ENCODE results near the gene CNTNAP2. TPM values are rescaled to one million over a fixed set of nuclear protein-coding genes. Genes with fewer than 3 reads are reported as not detected.

CNTNAP2 gene
- polyA plus RNA-seq, 1 donor = 6.1 TPM

DNA sequence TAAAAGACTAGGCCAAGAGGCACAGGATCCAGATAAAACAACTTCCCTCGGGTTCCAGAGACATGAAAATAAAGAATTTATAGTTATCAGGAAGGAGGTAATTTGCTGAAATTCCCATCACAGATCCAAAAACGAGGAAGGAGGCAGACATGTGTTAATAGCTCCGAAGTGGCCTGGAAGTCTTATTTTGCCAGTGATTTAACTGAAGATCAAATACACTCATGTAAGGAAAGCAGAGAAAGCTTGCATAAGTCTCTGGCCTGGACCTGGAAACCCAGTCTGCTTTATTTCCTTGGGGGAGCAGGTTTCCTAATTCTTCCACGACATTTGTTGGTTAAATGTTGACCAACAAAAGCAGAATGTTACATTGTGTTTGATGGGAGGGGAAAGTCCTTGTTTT lies 1975.3 kb downstream of the CNTNAP2 start:
- DNase-seq (ENCODE audit: low read depth) = no peak

DNA sequence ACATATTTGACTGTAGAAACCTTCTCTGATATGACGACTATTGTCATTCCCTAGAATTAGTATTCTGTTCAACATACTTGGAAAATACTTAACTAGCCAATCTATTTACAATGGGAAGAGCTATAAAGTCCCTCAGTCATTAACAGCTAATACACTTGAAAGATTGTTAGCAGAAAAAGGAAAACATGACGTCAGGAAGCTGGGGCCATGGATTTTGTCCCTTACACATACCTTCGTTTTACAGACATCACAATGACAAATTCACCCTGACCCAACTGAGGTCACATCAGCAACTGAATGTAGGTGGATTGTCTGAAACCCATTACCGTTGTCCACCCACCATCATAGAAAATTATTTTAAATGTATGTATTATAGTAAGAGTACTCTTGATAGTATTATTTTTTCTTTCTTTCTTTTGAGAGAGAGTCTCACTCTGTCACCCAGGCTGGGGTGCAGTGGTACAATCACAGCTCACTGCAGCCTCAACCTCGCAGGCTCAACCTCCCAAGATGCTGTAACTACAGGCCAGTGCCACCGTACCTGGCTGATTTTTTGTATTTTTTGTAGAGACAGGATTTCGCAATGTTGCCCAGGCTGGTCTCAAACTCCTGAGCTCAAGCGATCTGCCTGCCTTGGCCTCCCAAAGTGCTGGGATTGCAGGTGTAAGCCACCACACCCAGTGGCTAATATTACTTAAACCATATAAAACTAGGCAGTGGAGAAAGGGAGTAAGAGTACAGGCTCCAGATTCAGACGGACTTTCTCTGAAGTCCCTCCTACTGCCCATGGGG lies 1977.0 kb downstream of the CNTNAP2 start:
- DNase-seq (ENCODE audit: low read depth) = no peak

DNA sequence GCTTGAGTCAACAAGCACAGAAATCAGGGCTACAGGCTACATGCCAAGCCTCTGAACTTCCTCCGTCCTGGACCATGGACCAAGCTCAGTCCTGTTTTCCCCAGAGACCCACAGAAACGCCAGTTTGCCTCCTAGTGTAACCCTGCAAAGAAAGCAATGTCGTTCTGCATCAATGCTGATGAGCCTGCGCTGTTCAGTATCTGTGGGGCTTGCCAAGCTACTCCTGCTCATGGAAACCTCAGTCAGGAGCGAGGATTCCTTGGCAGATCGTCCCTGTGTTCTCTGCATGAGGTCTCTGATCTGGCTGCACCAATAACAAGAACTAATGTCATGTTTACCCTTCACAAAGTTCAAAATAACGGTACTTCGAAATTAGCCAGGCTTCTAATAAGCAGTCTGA lies 1978.5 kb downstream of the CNTNAP2 start:
- DNase-seq (ENCODE audit: low read depth) = no peak

DNA sequence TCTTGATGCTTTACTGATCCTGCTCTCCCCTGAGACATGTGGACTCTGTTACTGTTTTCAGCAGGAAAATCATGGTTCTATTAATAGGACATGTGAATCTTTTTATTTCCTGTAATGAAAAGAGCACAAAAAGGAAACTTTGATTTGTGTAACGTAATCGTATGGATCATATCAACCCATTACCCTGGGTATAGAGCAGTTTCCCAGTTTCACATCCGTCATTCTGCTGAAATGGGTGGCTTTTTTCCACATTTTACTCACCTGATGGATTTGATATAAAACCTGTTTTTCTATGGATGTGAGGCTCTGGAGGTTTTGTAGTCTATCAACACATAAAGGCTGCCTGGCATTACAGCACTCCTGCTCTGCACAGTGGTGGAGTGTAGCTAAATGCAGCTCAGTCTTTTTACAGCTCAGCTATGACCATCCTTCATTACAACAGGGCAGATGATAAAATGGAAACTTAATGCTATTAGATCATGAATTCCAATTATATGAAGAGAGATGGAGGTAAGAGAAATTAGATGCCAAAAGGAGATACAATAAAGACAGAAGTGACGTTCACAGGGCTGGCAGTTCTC lies 1987.6 kb downstream of the CNTNAP2 start:
- DNase-seq (ENCODE audit: low read depth) = no peak

DNA sequence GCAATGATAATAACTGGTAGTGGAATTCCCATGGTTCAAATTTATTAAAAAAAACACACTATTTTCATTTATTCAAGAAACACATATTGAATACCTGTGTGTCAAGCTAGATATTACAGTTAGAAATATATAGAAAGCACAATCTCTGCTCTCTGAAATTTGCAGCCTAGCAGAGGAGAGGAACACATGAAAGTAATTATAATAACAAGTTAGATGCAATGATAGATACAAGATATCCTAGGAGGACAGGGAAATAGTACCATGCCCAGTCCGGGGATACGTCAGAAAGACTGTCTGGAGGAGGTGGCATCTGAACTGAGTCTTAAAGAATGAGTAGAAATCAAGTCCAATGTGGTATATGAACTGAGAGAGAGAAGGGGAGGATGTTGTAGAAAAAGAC lies 1988.3 kb downstream of the CNTNAP2 start:
- no peak for DNase-seq (ENCODE audit: low read depth)

DNA sequence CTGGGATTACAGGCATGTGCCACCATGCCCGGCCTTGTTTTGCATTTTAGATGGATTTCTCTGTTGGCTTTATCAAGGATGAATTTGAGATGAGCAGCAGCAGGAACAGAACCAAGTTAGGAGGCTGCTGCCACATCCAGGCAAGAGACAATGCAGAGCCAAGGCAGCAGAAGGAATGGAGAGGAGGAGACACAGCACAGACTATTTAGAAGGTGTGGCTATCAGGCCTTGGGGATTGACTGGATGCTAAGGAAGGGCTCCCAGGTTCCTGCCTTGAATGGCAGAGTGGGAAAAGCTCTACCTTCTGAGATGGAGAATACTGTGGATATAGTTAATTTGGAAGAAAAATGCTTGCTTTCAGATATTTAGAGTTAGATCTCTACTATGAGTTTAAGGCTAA lies 1989.3 kb downstream of the CNTNAP2 start:
- DNase-seq (ENCODE audit: low read depth) = no peak

DNA sequence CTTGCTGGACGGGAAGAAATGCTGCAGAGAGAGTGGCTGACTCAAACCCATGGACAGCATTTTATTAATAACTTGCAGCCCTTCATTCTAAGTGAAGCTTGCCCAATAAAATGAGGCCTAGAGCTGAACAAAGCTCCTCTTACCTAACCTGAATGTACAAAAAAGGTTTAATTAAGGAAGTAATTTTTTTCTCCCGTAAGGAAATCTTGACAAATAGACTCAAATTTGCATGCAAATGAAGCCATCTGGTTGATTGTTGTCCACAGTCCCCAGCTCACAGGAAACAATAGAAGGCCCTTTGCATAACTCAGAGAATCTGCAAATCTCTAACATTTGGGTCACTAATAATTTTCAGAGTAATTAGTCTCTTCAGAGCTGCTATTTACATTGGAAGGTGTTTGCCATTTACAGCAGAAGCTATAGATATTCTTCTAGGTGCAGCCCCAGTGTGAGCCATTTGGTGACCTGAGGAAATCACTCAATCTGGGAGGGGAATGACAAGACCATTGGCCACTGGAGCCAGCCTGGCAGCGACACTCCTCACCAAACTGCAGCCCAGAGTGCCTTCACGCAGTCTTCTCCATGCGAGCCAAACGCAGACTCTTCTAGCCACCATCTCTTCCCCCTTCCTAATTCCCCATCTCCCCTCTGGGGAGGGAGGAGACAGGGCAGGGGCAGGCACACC lies 1991.0 kb downstream of the CNTNAP2 start:
- no peak for DNase-seq (ENCODE audit: low read depth)

DNA sequence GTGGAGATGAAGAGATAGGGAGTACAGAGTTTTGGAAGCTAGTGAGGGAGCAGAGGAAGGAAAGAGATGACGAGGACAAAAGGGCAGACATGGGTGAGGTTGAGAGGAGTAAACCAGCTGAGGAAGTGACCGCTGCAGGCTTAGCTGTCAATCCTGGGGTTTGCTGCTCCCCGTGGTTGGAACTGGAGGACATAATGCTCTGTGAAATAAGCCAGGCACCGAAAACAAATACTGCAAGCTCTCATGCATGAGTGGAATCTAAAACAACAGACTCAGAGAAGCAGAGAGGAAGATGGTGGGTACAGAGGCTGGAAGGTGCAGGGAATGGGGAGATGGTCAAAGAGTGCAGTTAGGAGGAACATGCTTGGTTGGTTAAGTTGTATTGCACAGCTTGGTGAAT lies 1991.8 kb downstream of the CNTNAP2 start:
- no peak for DNase-seq (ENCODE audit: low read depth)

DNA sequence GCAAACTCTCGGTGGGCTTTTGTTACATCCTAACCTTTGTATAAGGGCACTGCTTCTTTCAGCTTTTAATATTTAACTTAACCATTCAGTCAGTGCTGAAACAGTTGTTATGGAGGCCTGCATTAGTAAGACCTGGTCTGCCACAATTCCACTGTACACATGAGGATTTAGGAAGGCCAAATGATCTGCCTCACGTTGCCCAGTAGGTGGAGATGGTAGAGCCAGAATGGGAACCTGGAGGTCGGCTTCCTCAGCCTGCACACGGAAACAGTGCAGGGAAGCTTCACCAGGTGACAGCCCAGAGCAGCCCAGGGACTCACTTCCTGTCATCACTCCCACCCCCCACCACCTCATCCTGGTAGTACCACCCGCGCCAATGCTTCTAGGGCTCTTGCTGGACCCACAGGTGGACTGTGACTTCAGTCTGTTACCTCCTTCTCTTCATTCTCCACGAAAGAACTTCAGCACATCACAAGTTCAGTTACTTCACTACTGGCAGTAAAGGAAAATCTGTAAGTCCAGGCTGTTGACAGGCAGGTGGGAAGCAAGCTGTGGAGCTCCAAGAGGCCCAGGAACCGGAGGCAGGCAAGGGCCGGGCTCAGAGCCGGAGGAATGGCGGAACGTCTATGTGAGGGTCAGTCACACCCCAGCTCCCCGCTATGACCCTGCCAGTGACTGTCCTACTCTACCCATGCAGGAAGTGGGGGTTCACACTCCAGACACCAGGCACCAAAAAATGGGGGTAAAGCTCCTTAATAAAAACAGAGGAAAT lies 1993.7 kb downstream of the CNTNAP2 start:
- no peak for DNase-seq (ENCODE audit: low read depth)

DNA sequence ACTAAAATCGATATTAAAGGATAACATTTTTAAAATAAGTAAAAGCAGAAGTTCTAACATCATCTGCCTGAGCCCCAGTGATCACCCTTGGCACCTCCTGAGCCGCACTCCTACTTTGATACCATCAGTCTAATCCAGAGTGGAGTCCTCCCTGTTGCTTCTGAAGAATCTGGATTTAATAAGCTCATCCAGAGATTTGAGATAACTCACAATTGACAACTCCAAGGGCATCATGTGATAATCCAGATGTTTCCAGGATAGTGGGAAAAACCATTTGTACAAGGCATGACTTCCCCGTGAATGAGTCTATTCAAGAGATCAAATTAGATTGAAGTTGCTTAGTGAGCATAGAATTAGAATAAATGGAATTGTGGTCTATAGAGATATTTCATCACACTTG lies 1998.2 kb downstream of the CNTNAP2 start:
- DNase-seq (ENCODE audit: low read depth) = no peak

DNA sequence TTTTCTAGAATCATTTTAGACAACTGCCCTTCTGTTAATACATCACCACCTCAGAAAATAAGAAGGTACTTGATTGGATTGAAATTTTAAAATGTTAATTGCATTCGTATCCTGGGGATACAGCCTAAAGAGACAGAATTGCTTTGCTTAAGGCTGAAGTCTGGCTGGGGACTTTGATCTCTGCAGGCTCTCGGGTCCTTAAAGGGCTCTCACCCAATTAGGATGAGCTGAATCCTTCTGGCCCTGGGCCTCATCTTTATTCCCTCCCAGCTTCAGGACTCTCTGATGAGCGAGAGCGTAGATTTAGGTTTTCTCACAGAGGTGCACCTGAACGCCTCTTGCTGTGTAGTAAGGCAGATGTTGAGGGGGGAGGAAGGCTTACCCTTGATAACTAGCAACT lies 1998.7 kb downstream of the CNTNAP2 start:
- DNase-seq (ENCODE audit: low read depth) = no peak

DNA sequence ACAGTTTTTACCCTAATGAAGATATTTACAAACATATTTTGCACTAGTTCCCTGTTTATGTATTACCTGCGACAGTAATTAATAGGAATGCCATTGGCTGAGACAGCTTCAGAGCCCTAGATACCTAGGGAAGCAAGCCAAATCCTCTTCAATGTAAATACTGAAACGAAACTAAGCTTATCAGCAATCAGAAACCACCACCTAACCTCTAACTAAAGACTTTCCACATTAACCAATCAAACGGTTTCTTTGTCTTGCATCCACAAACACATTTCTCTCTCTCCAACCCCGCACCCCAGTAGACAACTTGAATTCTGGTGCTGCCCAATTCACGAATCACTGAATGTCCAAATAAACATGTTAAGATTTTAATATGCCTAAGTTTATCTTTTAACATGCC lies 1999.6 kb downstream of the CNTNAP2 start:
- DNase-seq (ENCODE audit: low read depth) = no peak

DNA sequence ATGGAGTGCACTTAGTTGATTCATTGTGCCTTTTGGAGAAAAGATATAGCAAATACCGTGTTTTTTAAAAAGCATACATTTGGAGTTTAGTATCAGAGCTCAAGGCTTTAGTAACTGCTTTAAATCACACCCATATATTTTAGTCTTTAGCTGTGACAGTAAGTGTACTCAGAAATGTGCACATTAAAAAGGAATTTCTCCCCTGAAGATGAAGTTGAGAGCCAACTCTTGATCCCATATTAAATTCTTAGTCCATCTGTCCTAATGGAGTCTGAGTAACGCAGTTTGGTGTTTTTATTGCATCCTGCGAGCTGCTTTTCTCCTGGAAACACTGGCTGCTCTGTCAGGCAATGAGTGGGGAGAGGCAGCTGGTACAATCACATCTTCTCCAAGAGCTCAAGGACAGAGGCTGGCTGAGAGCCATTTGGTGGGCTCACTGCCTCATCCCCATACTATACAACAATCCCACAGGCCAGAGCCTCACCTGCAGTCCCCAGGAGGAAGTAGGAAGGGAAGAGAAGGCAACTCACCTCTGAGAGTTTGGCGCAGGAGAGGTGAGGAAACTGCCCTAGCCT lies 2000.3 kb downstream of the CNTNAP2 start:
- DNase-seq (ENCODE audit: low read depth) = no peak

DNA sequence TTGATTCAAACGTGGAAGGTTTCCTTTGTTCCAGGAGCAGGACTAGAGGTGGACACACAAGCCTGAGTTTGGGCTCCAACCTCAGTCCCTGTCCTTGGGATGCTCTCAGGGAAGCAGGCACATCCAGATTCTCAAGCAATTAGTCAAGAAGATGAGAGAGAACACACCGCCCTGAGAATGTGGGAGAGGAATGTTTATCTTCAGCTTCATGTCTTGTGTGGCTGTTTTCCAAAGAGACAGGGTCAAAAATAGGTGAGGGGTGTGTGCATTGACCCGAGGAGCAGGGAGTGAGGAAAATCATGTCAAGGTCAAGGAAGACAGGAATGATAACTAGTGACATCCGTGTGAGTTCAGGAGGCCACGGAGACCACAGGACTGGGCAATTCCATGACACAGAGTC lies 2001.8 kb downstream of the CNTNAP2 start:
- no peak for DNase-seq (ENCODE audit: low read depth)

DNA sequence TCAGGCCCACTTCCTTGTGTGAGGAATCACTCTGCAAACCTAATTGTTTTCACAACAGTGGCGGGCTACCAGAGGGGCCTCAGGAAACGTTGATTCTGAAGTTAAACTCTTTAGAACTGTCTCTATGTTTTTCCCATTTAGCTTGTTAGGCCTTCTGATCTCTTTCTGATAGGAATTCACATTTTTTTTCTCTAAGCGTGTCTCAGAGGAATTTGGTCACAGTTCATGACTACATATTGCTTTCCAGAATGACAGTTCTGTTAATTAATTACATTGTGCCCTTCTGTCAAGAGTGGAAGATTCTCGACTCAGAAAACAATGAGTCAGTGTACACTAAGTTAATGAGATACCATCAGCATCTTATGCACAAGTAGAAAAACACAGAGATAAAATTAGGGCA lies 2004.8 kb downstream of the CNTNAP2 start:
- no peak for DNase-seq (ENCODE audit: low read depth)

DNA sequence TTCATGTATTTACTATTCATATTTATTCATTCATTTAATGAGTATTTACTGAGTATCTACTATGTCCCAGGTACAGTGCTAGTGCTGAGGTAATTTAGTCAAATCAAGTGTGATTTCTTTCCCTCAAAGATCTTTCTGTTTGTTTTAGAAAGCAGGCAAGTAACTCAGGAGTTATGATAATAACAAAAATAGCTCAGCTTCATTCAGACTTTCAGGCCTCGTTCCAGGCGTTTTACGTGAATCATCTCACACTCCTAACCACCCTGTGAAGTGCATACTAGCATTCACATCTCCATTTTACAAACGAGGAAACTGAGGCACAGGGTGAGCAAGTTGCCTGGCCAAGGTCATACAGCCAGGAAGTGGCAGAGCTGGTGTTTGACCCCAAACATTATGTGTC lies 2005.2 kb downstream of the CNTNAP2 start:
- DNase-seq (ENCODE audit: low read depth) = no peak

DNA sequence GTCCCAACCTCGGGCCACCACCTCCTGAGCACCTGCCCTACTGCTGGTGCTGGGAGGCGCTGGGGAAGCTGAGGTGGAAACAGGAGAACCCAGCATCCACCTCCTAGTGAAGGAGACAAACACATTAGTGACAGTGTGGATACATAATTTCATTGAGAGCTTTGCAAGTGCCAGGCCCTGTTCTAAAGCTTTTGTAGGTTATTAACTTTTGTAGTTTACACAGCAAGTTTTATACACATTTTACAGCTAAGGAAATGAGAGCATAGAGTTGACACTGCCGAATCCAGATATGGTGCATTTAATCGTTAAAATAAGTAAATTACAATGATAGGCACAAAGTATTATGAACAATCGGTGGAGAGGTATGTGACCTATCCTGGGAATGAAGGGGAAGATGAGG lies 2007.9 kb downstream of the CNTNAP2 start:
- no peak for DNase-seq (ENCODE audit: low read depth)

DNA sequence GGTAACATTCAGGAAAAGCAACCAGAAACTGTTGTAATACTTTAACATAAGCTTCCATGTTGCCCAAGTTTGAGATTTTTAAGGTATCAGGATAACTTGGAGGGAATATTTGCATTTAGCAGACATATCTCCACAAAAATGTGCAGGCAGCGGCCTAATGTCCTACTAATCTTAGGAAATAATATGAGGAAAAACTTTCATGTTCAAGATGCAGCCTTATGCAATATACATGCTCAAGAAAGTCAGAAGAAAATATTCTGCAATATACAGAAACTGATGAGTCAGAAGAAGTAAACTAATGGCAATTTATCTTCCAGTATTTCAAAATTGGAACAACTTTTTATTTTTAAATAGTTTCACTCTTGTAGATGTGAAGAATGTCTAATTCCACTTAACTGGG lies 2010.8 kb downstream of the CNTNAP2 start:
- DNase-seq (ENCODE audit: low read depth) = no peak

DNA sequence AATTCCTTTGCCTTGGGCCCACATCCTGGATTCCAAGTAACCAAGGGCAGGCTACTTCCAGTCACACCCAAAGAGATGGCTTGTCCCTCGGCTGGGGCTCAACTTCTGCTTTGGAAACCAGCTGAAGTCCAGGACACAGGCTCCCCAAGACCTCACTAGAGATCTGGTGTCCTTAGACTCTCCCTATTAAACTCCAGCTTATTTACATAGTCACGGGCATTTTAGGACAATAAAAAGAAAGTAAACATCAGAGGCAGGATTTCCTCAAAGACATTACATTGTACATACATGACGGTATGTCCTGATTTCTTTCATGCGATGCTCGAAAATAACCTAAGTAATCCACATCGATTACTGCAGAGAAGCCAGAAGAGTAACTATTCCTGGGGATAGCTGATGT lies 2012.4 kb downstream of the CNTNAP2 start:
- no peak for DNase-seq (ENCODE audit: low read depth)

DNA sequence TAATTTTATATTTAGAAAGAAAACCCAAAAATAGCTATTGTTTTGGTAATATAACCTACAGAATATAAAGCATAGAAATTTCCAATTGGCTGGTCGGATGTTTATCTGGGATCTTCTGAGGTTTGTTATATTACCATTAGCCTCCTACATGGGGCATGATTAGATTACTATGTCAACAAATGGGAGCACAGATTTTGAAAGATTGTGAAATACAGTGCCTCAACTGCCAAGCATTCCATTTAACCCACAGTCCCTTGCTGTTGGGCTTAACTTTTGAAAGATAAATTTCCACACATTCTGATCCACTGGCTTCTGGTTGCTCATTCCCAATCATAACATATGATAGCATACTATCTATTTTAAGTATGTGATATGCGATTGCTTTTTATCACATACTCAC lies 2018.5 kb downstream of the CNTNAP2 start:
- no peak for DNase-seq (ENCODE audit: low read depth)

DNA sequence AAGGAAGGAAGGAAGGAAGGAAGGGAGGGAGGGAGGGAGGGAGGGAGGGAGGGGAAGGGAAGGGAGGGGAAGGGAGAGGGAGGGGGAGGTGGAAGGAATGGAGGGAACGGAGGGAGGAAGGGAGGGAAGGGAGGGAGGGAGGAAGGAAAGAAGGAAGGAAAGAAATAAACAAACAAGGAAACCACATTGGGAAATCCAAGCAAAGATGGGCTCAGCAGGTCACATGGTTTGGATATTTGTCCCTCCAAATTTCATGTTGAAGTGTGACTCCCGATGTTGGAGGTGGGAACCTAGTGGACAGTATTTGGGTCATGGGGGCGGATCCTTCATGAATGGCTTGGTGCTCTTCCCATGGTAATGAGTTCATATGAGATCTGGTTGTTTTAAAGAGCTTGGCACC lies 2019.4 kb downstream of the CNTNAP2 start:
- DNase-seq (ENCODE audit: low read depth) = no peak

DNA sequence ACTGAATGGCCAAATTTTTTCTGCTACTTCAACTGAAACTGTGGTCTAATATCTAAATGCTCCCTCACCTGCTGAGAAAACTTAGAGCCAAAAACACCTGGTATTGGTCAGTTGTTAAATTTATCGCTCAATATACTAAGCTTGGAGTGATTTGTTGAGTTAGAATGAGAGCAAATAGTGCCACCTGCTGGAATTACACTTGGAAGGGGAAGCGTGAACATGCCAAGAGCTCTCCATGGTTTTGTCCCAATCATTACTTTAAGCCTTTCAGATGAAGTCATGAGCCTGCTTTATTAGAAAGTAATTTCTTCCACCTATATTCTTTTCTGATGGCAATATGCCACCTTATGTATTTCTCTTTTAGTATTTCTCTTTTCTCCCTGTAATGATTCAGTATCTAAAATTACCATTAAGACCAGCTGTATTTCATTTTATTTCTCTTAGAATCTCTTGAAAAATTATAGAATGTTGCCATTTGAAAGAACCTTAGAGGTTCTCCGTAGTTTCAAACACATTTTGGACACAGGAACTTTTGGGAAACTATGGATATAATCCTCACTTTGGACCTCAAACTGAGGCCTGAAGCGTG lies 2026.2 kb downstream of the CNTNAP2 start:
- no peak for DNase-seq (ENCODE audit: low read depth)
